Brain pericyte (primary cell): ENCODE results near the gene RIT2.

Experiments
- DNase-seq: peaks from one replicate; pipeline ENCODE4 v3.0.0-alpha.2; 2012; ENCODE audit warnings: low read depth, low spot score

RIT2 gene

GRCh38 chr18:43081396-43081795 lies 34.1 kb downstream of the RIT2 start:
- DNase-seq, result no peak

GRCh38 chr18:43080671-43081070 lies 34.8 kb downstream of the RIT2 start:
- DNase-seq, result no peak

- no peak for DNase-seq
Measured at GRCh38 chr18:43079422-43079821, 36.1 kb downstream of the RIT2 start.

GRCh38 chr18:43078478-43079092 lies 36.9 kb downstream of the RIT2 start:
- DNase-seq, result no peak

GRCh38 chr18:43077510-43078308 lies 37.8 kb downstream of the RIT2 start:
- no peak for DNase-seq

- no peak for DNase-seq
Measured at GRCh38 chr18:43073771-43074170, 41.7 kb downstream of the RIT2 start.

GRCh38 chr18:43068781-43069180 lies 46.7 kb downstream of the RIT2 start:
- DNase-seq, result no peak

- DNase-seq, result no peak
Measured at GRCh38 chr18:43067570-43067969, 47.9 kb downstream of the RIT2 start.

GRCh38 chr18:43061816-43062215 lies 53.7 kb downstream of the RIT2 start:
- DNase-seq, result no peak

- no peak for DNase-seq
Measured at GRCh38 chr18:43061318-43061717, 54.2 kb downstream of the RIT2 start.

- no peak for DNase-seq
Measured at GRCh38 chr18:43060020-43060419, 55.5 kb downstream of the RIT2 start.

GRCh38 chr18:43054815-43055519 lies 60.5 kb downstream of the RIT2 start:
- no peak for DNase-seq

GRCh38 chr18:43049021-43049420 lies 66.5 kb downstream of the RIT2 start:
- peak; percentile 26 for DNase-seq

- no peak for DNase-seq
Measured at GRCh38 chr18:43046322-43046721, 69.2 kb downstream of the RIT2 start.

- no peak for DNase-seq
Measured at GRCh38 chr18:43043626-43044025, 71.9 kb downstream of the RIT2 start.

GRCh38 chr18:43040281-43040680 lies 75.2 kb downstream of the RIT2 start:
- no peak for DNase-seq

- no peak for DNase-seq
Measured at GRCh38 chr18:43034683-43035500, 80.6 kb downstream of the RIT2 start.

GRCh38 chr18:43031169-43031568 lies 84.3 kb downstream of the RIT2 start:
- DNase-seq, result no peak

- DNase-seq, result no peak
Measured at GRCh38 chr18:43029414-43029813, 86.1 kb downstream of the RIT2 start.

GRCh38 chr18:43022874-43023273 lies 92.6 kb downstream of the RIT2 start:
- no peak for DNase-seq

GRCh38 chr18:43017622-43018021 lies 97.9 kb downstream of the RIT2 start:
- no peak for DNase-seq

GRCh38 chr18:43013486-43013885 lies 102.0 kb downstream of the RIT2 start:
- no peak for DNase-seq
